Activated effector memory CD4-positive, alpha-beta T cell treated with Interleukin-2 at 50 U/mL for 16 hours (primary cell): Measurements from ENCODE around the gene AFG1L.

Experiments used
- DNase-seq: peaks from one replicate; pipeline ENCODE4 v3.0.0-alpha.2; 2020

The AFG1L gene

GRCh38 chr6:108465098-108465495, 170.2 kb downstream of the AFG1L start:
- DNase-seq = no peak

GRCh38 chr6:108468346-108468745, 173.5 kb downstream of the AFG1L start:
- DNase-seq = no peak

- DNase-seq = no peak
Measured at GRCh38 chr6:108469316-108469715, 174.5 kb downstream of the AFG1L start.

GRCh38 chr6:108473197-108473596, 178.3 kb downstream of the AFG1L start:
- no peak for DNase-seq

- DNase-seq = no peak
Measured at GRCh38 chr6:108476376-108476775, 181.5 kb downstream of the AFG1L start.

- no peak for DNase-seq
Measured at GRCh38 chr6:108476847-108477430, 182.1 kb downstream of the AFG1L start.

- DNase-seq = no peak
Measured at GRCh38 chr6:108482559-108482958, 187.7 kb downstream of the AFG1L start.

GRCh38 chr6:108484016-108484415, 189.2 kb downstream of the AFG1L start:
- DNase-seq = no peak

GRCh38 chr6:108489699-108490098, 194.8 kb downstream of the AFG1L start:
- no peak for DNase-seq

GRCh38 chr6:108492131-108492766, 197.4 kb downstream of the AFG1L start:
- no peak for DNase-seq

GRCh38 chr6:108494434-108494833, 199.6 kb downstream of the AFG1L start:
- DNase-seq = no peak

- no peak for DNase-seq
Measured at GRCh38 chr6:108497883-108498282, 203.0 kb downstream of the AFG1L start.

- DNase-seq = no peak
Measured at GRCh38 chr6:108501559-108501958, 206.7 kb downstream of the AFG1L start.

GRCh38 chr6:108502832-108503231, 208.0 kb downstream of the AFG1L start:
- no peak for DNase-seq

- no peak for DNase-seq
Measured at GRCh38 chr6:108507316-108507715, 212.5 kb downstream of the AFG1L start.

GRCh38 chr6:108510461-108511319, 215.8 kb downstream of the AFG1L start:
- no peak for DNase-seq

GRCh38 chr6:108518714-108519576, 224.1 kb downstream of the AFG1L start:
- no peak for DNase-seq

GRCh38 chr6:108521616-108522107, 226.8 kb downstream of the AFG1L start:
- no peak for DNase-seq

GRCh38 chr6:108523697-108524096, 228.8 kb downstream of the AFG1L start:
- no peak for DNase-seq

GRCh38 chr6:108524528-108525248, 229.8 kb downstream of the AFG1L start:
- DNase-seq = no peak

- no peak for DNase-seq
Measured at GRCh38 chr6:108526739-108527174, 231.9 kb downstream of the AFG1L start.

- DNase-seq = no peak
Measured at GRCh38 chr6:108528878-108529277, 234.0 kb downstream of the AFG1L start.
